IMR-90 (cell line): ENCODE measurements around the gene BRPF3. TPM values are rescaled to one million over a fixed set of nuclear protein-coding genes. Genes with fewer than 3 reads are reported as not detected.

Source experiments
- ATAC-seq: fragments of 200-7000 bp; cut with Tn5 transposase; 2 replicates; pipeline ENCODE4 v1.9.1; 2020; ENCODE audit warnings: low read depth, mild to moderate bottlenecking, moderate library complexity
- BruUV-seq: library from RNA; stranded (reverse); fragments of 400-500 nt; replicated peaks from 2 replicates; lab custom pipeline; 2021; lab: Mats Ljungman, UMichigan
- CTCF ChIA-PET: fragments of 300-600 bp; formaldehyde crosslinking; extraction: SDS; loops from one replicate; lab custom pipeline; 2021; ENCODE audit warnings: antibody characterized with exemption; lab: Yijun Ruan, JAX
- POLR2A ChIA-PET: fragments of 300-600 bp; sonication (Branson Sonifier 250); formaldehyde crosslinking; loops from one replicate; lab custom pipeline; 2022; ENCODE audit warnings: antibody characterized with exemption; ENCODE audit not compliant: unreplicated experiment; lab: Charles Lee
- DNase-seq: peaks from one replicate; pipeline ENCODE4 v3.0.0; 2013
- H2AFZ ChIP-seq: replicated peaks from 2 replicates; pipeline ENCODE3; 2013; ENCODE audit warnings: low read length, mild to moderate bottlenecking; ENCODE audit not compliant: poor library complexity
- H2AK5ac ChIP-seq: 2 replicates; pipeline ENCODE4 v1.6.1; 2013; ENCODE audit warnings: low read depth, low read length, inconsistent platforms
- H2AK9ac ChIP-seq: replicated peaks from 2 replicates; pipeline ENCODE3; 2013; ENCODE audit warnings: mild to moderate bottlenecking, low read depth, low read length, moderate library complexity; ENCODE audit not compliant: poor library complexity
- H2BK120ac ChIP-seq: 2 replicates; pipeline ENCODE4 v1.6.1; 2013; ENCODE audit warnings: low read depth, low read length, inconsistent platforms
- H2BK15ac ChIP-seq: 3 replicates; pipeline ENCODE4 v1.6.1; 2013; ENCODE audit warnings: low read depth, low read length, inconsistent platforms
- H2BK20ac ChIP-seq: 2 replicates; pipeline ENCODE4 v1.6.1; 2013; ENCODE audit warnings: low read depth, mild to moderate bottlenecking, inconsistent platforms, low read length, moderate library complexity
- H2BK5ac ChIP-seq: 2 replicates; pipeline ENCODE4 v1.6.1; 2013; ENCODE audit warnings: mild to moderate bottlenecking, low read depth, low read length, inconsistent platforms; ENCODE audit not compliant: poor library complexity, severe bottlenecking
- H3K14ac ChIP-seq: replicated peaks from 2 replicates; pipeline ENCODE4 v1.6.1; 2013; ENCODE audit warnings: low read depth, low read length, inconsistent platforms
- H3K18ac ChIP-seq: 2 replicates; pipeline ENCODE4 v1.6.1; 2013; ENCODE audit warnings: low read depth, low read length, control low read depth
- H3K23ac ChIP-seq: 2 replicates; pipeline ENCODE4 v1.6.1; 2013; ENCODE audit warnings: low read depth, low read length, inconsistent platforms
- H3K27ac ChIP-seq: 2 replicates; pipeline ENCODE4 v1.5.1; 2013; ENCODE audit warnings: mild to moderate bottlenecking, control low read depth, low read length; ENCODE audit not compliant: insufficient read depth
- H3K27me3 ChIP-seq: 2 replicates; pipeline ENCODE4 v1.6.1; 2013; ENCODE audit warnings: low read length; ENCODE audit not compliant: control insufficient read depth, insufficient read depth
- H3K36me3 ChIP-seq: 2 replicates; pipeline ENCODE4 v1.6.1; 2013; ENCODE audit warnings: low read length, mixed read lengths; ENCODE audit not compliant: control insufficient read depth, insufficient read depth
- H3K4ac ChIP-seq: 2 replicates; pipeline ENCODE4 v1.6.1; 2013; ENCODE audit warnings: low read depth, low read length, inconsistent platforms
- H3K4me1 ChIP-seq: 2 replicates; pipeline ENCODE4 v1.6.1; 2013; ENCODE audit warnings: low read length, mixed read lengths; ENCODE audit not compliant: control insufficient read depth, insufficient read depth
- H3K4me2 ChIP-seq: 2 replicates; pipeline ENCODE4 v1.6.1; 2013; ENCODE audit warnings: low read depth, mild to moderate bottlenecking, control low read depth, low read length, moderate library complexity
- H3K4me3 ChIP-seq: 2 replicates; pipeline ENCODE4 v1.5.1; 2013; ENCODE audit warnings: low read depth, mild to moderate bottlenecking, control low read depth, low read length, moderate library complexity; ENCODE audit not compliant: insufficient read depth
- H3K56ac ChIP-seq: 2 replicates; pipeline ENCODE4 v1.6.1; 2013; ENCODE audit warnings: low read length, inconsistent platforms; ENCODE audit not compliant: insufficient read depth; ENCODE audit errors: extremely low read depth
- H3K79me1 ChIP-seq, 2 experiments: 2 replicates each; pipeline ENCODE4 v1.6.1; 2013; ENCODE audit warnings: low read length in 2 of 2, inconsistent platforms in 1 of 2, low read depth in 1 of 2
- H3K9ac ChIP-seq: 2 replicates; pipeline ENCODE4 v1.6.1; 2013; ENCODE audit warnings: low read depth, low read length, control low read depth
- H3K9me1 ChIP-seq: 2 replicates; pipeline ENCODE4 v1.6.1; 2013; ENCODE audit warnings: low read length, inconsistent platforms; ENCODE audit not compliant: insufficient read depth
- H3K9me3 ChIP-seq: 2 replicates; pipeline ENCODE4 v1.6.1; 2013; ENCODE audit warnings: low read length; ENCODE audit not compliant: control insufficient read depth, insufficient read depth
- H4K20me1 ChIP-seq: 2 replicates; pipeline ENCODE4 v1.6.1; 2013; ENCODE audit warnings: low read length, inconsistent platforms; ENCODE audit not compliant: insufficient read depth
- H4K5ac ChIP-seq: 2 replicates; pipeline ENCODE4 v1.6.1; 2013; ENCODE audit warnings: mild to moderate bottlenecking, low read depth, low read length, control low read depth
- H4K8ac ChIP-seq, 2 experiments: 2 replicates each; pipeline ENCODE4 v1.6.1; 2013; ENCODE audit warnings: low read depth in 2 of 2, low read length in 2 of 2, control low read depth in 1 of 2, inconsistent platforms in 1 of 2
- H4K91ac ChIP-seq: 2 replicates; pipeline ENCODE4 v1.6.1; 2013; ENCODE audit warnings: low read depth, low read length, inconsistent platforms; ENCODE audit not compliant: insufficient read depth
- CEBPB ChIP-seq: IDR thresholded peaks from 2 replicates; pipeline ENCODE4 v1.6.1; 2012; ENCODE audit warnings: low read depth, low read length, improper control_type of control experiment
- CHD1 ChIP-seq: IDR thresholded peaks from 2 replicates; pipeline ENCODE4 v1.6.1; 2012; ENCODE audit warnings: low read depth, low read length, improper control_type of control experiment
- MXI1 ChIP-seq: IDR thresholded peaks from 2 replicates; pipeline ENCODE4 v1.6.1; 2012; ENCODE audit warnings: low read depth, mild to moderate bottlenecking, low read length, moderate library complexity, borderline replicate concordance
- POLR2A ChIP-seq: IDR thresholded peaks from 2 replicates; pipeline ENCODE4 v1.6.1; 2012; ENCODE audit warnings: mild to moderate bottlenecking, low read depth, low read length
- RAD21 ChIP-seq: IDR thresholded peaks from 2 replicates; pipeline ENCODE4 v1.6.1; 2012; ENCODE audit warnings: low read length, improper control_type of control experiment
- RCOR1 ChIP-seq: IDR thresholded peaks from 2 replicates; pipeline ENCODE4 v1.6.1; 2012; ENCODE audit warnings: mild to moderate bottlenecking, low read length, improper control_type of control experiment; ENCODE audit not compliant: insufficient replicate concordance
- SMC3 ChIP-seq: fragments of 150-350 bp; IDR thresholded peaks from 2 replicates; pipeline ENCODE4 v1.6.1; 2016; ENCODE audit warnings: low read depth, mild to moderate bottlenecking, antibody characterized with exemption, low read length, moderate library complexity
- WGBS, 2 experiments: methylation state at CpG; one replicate each; pipeline versions ENCODE4 v1.1.5 to v1.1.7; 2013; ENCODE audit warnings: missing lambda C conversion rate in 2 of 2; ENCODE audit not compliant: insufficient read length in 1 of 2; ENCODE audit errors: extremely low coverage in 2 of 2; 5-methylcytosine and 5-hydroxymethylcytosine counted together
- dilution Hi-C: fragments of 300-500 bp; cut with HindIII; formaldehyde crosslinking; loops from one replicate; pipeline ENCODE4 v1.14.3; 2018; ENCODE audit warnings: low sequenced_read_pairs; ENCODE audit not compliant: unreplicated experiment
- in situ Hi-C: fragments of 300-500 bp; cut with MboI; formaldehyde crosslinking; loops from 3 replicates; pipeline ENCODE4 v1.14.3; 2019; ENCODE audit warnings: low sequenced_read_pairs, inconsistent platforms, mixed read lengths
- intact Hi-C: fragments of 100-400 bp; cut with micrococcal nuclease; formaldehyde crosslinking; loops from 2 replicates; pipeline ENCODE4 v1.10.0; 2022
- polyA plus RNA-seq, 3 experiments: library from polyadenylated mRNA; depleted of rRNA; stranded (reverse); fragments of >200 nt; gene quantifications; 2 replicates each; pipeline ENCODE4 v1.2.3, GENCODE V29; 2012; ENCODE audit warnings: low replicate concordance in 1 of 3
- total RNA-seq: library from RNA; depleted of rRNA; stranded (reverse); fragments of >200 nt; gene quantifications from 2 replicates; pipeline ENCODE4 v1.2.3, GENCODE V29; 2012
- TF ChIP-seq, protein P1 (sequence below): fragments of 150-350 bp; IDR thresholded peaks from 2 replicates; pipeline ENCODE4 v1.6.1; 2017; ENCODE audit warnings: mild to moderate bottlenecking, antibody characterized with exemption, low read length, low read depth

The BRPF3 gene
- total and polyA plus RNA-seq, 2 of the 4 experiments (the other 2 are of a cell fraction) = 10.2 to 17.2 TPM

DNA sequence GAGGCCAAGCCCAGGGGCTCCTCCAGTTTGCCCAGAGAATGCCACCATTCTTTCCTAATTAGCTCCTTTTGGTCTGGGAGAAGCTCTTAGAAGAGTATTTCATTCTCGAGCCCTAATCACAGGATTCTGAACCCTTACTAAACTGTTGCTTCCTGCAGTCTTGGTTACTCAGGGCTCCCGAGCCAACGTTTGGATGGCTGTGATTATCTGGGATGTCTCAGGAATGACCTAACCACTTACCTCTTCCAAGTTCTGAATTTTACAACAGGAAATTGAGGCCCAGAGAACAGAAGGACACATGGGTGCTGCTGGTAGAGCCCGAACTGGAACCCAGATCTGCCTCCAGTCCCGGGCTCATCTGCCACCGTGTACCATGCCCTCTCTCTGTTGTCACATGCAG is 51.1 kb downstream of the BRPF3 start:
- no TSS peak for BruUV-seq

More for the DNA sequence above, 51.1 kb downstream of the BRPF3 start:
- Histone ChIP-seq H3K4me1 (peaks cover 14% of the 10 kb centered on the region), H2BK5ac (peak overlapping the region; percentile 82), H3K27ac (peak overlapping the region; percentile 11; the same call in 1 of the 2 replicates), H3K9ac (no peak overlapping the region), H3K9me3 (no peaks in the 10 kb centered on the region), H3K9me1 (peaks cover 16% of the 10 kb centered on the region), H4K5ac (peak overlapping the region; percentile 55; the same call in 1 of the 2 replicates), H4K91ac (peak overlapping the region; percentile 60), H3K23ac (peak overlapping the region; percentile 23; the same call in 1 of the 2 replicates), H3K27me3 (no peaks in the 10 kb centered on the region), H3K4me3 (no peak overlapping the region), H3K4ac (peak overlapping the region; percentile 34; the same call in 1 of the 2 replicates), H4K20me1 (no peaks in the 10 kb centered on the region), H2AFZ (peak overlapping the region; percentile 60), H2BK15ac (peak overlapping the region; percentile 74; the same call in 1 of the 3 replicates), H2BK20ac (peak overlapping the region; percentile 91; the same call in 1 of the 2 replicates), H2AK5ac (peak overlapping the region; percentile 91), H3K36me3 (no peaks in the 10 kb centered on the region), H3K79me1 (no peaks in the 10 kb centered on the region), H2AK9ac (no peak overlapping the region), H3K14ac (peak overlapping the region; percentile 83), H3K18ac (peak overlapping the region; percentile 81; the same call in 1 of the 2 replicates), H3K56ac (no peak overlapping the region), H2BK120ac (peak overlapping the region; percentile 66), H4K8ac (peak overlapping the region; percentile 36 to 64; a peak in 2 of 4 replicates), H3K4me2 (no peak overlapping the region)
- TF ChIP-seq, protein P1, sequence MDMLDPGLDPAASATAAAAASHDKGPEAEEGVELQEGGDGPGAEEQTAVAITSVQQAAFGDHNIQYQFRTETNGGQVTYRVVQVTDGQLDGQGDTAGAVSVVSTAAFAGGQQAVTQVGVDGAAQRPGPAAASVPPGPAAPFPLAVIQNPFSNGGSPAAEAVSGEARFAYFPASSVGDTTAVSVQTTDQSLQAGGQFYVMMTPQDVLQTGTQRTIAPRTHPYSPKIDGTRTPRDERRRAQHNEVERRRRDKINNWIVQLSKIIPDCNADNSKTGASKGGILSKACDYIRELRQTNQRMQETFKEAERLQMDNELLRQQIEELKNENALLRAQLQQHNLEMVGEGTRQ = no peak
- TF ChIP-seq SMC3 (no peak), POLR2A (no peak), MXI1 (no peak), RCOR1 (no peak), CEBPB (no peak), RAD21 (no peak), CHD1 (no peak)
- ChIA-PET CTCF (no interaction called here), POLR2A (no interaction called here)
- in situ Hi-C loops (no loop called here), dilution Hi-C loops (no loop called here), intact Hi-C loops (no loop called here)
- peak; percentile 61 for DNase-seq
- WGBS, 2 experiments = no CpG with 5 or more reads among the region's 6 CpGs
- ATAC-seq = no peak; the same call in 1 of the 2 replicates
